ENCODE measurements around the gene SCGB3A2.

SCGB3A2 gene

DNA sequence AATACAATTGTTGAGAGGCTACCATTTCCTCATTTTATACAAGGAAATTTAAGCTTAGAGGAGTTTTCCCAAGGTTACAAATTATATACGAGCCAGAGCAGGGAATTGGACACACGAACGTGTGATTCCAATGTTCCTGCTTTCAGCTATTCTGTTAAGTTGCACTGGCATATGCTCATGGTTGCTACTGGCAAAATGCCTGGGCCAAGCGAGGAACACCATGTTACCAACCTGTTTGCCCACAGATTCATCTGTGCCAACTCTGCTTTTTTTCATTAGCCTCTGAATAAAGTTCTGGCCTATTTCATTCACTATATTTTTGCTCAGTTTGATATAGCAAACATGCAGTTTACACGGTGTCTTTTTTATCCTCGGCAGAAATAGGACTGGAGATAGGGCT, 32.9 kb downstream of the SCGB3A2 start:
- DNase-seq: no peak

- no peak for DNase-seq
Observed at GRCh38 chr5:147912011-147912410, 33.5 kb downstream of the SCGB3A2 start.

DNA sequence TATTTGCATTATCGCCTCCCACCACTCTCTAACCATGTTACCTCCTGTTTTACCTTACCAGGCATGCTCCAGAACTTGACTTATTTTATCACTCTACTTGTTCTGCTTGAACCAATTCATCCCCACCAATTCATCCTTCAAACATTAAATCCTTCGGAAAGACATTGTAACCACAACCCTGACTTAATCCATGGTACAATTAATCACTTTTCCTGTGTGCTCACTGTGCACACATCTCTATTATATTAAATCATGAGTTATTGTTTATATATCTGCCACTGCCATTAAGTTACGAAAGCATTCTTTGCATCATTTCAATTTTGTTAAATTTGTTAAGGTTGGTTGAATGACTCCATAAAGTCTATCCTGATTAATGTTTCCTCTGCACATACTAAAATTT, 35.3 kb downstream of the SCGB3A2 start:
- no peak for DNase-seq

- no peak for DNase-seq
Observed at GRCh38 chr5:147918101-147918685, 39.7 kb downstream of the SCGB3A2 start.

DNA sequence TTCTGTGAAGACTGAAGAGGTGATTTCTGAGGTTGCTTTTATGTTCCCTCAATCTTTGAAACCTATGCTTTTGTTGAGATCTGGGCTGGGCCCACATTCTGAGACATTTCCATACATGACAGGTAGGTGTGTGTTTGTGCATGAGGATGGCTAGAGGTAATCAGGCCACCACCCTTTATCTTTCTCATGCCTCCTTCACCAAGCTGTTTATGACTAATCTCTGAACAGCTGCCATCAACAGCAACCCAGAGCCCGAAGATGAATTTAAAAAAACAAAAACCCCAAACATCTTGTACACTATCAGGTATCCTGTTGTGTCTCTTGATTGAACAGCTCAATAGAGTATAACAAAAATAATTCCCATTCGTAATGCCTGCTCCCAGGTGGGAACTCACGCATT, 40.4 kb downstream of the SCGB3A2 start:
- DNase-seq: no peak

DNA sequence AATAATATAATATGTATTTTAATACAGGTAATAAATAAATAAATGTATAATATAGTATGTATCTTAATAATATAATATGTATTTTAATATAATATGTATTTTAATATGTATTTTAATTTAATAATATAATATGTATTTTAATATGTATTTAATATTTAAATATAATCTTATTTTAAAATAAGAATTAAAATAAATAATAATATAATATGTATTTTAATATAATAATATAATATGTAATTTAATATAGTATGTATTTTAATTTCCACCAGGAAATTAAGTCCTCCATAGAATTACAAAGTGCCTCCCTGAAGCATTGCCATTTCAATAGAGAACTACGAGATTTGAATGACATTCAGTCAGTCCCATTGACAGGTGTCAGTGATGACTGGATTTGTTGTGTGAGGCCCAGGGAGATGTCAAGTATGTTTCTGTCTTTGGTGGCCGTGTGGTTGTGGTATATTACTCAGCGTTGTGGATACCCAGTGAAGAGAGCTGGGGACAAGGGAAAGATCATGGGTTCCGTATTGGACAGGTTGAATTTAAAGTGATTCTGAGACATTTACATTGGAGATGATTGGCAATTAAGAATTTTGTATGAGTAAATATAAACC, 42.0 kb downstream of the SCGB3A2 start:
- DNase-seq: no peak

- no peak for DNase-seq
Observed at GRCh38 chr5:147921136-147921535, 42.6 kb downstream of the SCGB3A2 start.

- no peak for DNase-seq
Observed at GRCh38 chr5:147925020-147925419, 46.5 kb downstream of the SCGB3A2 start.

GRCh38 chr5:147927901-147928300, 49.4 kb downstream of the SCGB3A2 start:
- DNase-seq: no peak

- no peak for DNase-seq
Observed at GRCh38 chr5:147930769-147931168, 52.3 kb downstream of the SCGB3A2 start.

Data from NCI-H1092 (cell line).